GM12875 (cell line): ENCODE data around the gene SLIT3.

ENCODE experiments used
- H3K4me3 ChIP-seq: one replicate; pipeline ENCODE4 v1.5.1; 2011; ENCODE audit warnings: low read depth, low read length, control low read depth
- CTCF ChIP-seq: IDR thresholded peaks from 2 replicates; pipeline ENCODE4 v1.5.1; 2011; ENCODE audit warnings: low read depth, mild to moderate bottlenecking, control low read depth, inconsistent platforms, low read length, moderate library complexity, borderline replicate concordance; ENCODE audit not compliant: insufficient read depth

The SLIT3 gene

DNA sequence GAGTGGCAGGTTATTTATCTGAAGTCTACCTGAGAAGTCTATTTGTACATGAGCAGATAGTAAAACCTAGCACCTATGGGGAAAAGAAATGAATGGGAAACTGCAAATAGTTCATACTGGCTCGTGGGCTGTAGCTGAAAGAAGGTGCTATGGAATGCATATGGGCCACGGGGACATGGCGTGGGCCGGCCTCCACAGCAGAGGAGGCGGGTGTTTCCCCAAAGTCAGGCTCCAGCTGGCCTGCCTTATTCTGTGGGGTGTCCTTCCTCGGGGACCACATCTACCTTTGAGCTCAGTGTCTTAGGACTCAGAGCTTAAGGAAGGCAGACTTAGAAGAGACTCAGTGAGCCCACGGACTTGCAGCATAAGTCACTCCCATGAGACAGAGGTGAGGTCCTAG, 371.3 kb downstream of the SLIT3 start:
- no peak for TF ChIP-seq CTCF
- H3K4me3 ChIP-seq = no peak overlapping the region

GRCh38 chr5:168925160-168925559, 375.8 kb downstream of the SLIT3 start:
- no peak overlapping the region for H3K4me3 ChIP-seq
- TF ChIP-seq CTCF = no peak

- H3K4me3 ChIP-seq = no peak overlapping the region
- TF ChIP-seq CTCF = no peak
These were observed 379.6 kb downstream of the SLIT3 start for GRCh38 chr5:168921147-168921866.

DNA sequence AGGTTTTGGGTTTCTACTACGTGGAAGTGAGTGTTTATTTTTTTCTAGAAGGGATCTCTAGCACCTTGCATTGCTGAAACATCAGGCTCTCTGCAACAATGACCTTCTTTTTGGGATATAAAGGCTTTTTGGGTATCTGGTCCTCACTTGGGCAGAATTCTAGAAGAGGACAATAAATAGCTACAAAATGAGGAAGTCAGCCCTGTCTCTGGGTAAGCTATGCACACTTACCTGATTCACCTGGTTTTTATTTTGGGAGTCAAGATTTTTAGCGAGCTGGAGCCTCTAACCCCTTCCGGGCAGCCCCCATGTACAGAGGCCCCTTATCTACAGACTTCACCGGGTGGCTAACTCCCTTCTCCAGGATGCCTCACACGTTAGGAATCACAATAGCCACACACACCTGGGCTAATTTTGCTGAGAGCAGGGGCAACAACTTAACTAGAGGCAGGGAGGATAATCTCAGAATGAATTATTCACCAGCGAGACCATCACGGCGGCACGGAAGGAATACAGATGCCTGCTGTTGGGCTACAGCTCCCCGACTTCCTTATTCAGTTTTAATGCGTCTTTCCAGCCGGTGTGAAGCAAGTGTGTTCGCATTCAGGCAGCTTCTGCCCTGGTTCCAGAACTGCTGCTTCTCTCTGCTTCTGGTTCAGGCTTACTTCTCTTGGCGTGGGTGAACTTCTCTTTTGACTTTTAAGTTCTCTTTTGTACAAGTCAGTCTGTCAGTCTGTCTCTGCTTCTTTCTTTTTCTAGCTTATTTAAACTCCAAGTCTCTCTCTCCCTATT, 380.7 kb downstream of the SLIT3 start:
- no peak overlapping the region for H3K4me3 ChIP-seq
- no peak for TF ChIP-seq CTCF

DNA sequence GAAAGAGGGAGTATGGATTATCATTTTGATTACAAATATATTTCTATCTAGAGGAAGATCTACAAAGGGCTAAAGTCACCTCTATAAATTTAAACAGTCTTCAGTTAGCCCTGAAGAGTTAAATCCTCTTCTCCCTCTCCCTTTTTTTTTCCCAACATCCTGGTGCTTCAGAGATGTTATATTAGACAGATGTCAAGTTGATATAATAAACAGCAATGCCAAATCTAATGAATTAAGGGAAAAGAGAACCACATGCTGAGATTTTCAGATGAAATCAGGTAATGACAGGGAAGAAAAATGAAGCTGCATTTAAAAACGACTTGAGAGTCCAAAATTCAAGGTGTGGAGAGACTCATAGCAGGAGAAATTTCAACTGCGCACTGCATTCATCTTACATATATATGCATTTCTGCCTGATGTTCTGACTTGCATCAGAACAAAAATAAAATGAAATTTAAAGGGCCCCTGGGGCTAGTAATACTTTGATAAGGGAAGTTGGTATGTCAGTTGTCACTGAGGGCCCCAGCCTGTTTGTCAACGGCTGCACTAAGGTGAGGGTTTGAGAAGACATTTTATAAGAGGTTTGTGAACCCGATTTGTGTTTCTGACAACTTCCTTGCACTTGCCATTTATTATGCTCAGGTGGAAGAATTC, 382.9 kb downstream of the SLIT3 start:
- H3K4me3 ChIP-seq = no peak overlapping the region
- TF ChIP-seq CTCF = no peak

- TF ChIP-seq CTCF = no peak
- no peak overlapping the region for H3K4me3 ChIP-seq
These were observed 384.1 kb downstream of the SLIT3 start for GRCh38 chr5:168916852-168917251.
